ENCODE measurements around the gene ZNF846.
"Not testable (repeated sequence)": the region's sequence is repeated elsewhere in the genome, so short reads cannot be mapped to it uniquely, and the experiment has no call there.

The ZNF846 gene

GRCh38 chr19:9751446-9751845, 17.1 kb downstream of the ZNF846 start:
- Histone ChIP-seq H3K4me3 (replicated peaks; ENCODE audit: insufficient read depth, low read length) (no peak overlapping the region), H3K27me3 (ENCODE audit: insufficient read depth, poor library complexity, severe bottlenecking) (no peaks in the 10 kb centered on the region), H3K27ac (replicated peaks) (no peak overlapping the region)
- DNase-seq (ENCODE audit: low read depth in 1 of 2, low spot score in 1 of 2), result no peak
- TF ChIP-seq, protein P1, sequence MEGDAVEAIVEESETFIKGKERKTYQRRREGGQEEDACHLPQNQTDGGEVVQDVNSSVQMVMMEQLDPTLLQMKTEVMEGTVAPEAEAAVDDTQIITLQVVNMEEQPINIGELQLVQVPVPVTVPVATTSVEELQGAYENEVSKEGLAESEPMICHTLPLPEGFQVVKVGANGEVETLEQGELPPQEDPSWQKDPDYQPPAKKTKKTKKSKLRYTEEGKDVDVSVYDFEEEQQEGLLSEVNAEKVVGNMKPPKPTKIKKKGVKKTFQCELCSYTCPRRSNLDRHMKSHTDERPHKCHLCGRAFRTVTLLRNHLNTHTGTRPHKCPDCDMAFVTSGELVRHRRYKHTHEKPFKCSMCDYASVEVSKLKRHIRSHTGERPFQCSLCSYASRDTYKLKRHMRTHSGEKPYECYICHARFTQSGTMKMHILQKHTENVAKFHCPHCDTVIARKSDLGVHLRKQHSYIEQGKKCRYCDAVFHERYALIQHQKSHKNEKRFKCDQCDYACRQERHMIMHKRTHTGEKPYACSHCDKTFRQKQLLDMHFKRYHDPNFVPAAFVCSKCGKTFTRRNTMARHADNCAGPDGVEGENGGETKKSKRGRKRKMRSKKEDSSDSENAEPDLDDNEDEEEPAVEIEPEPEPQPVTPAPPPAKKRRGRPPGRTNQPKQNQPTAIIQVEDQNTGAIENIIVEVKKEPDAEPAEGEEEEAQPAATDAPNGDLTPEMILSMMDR (IDR thresholded peaks at IDR 0.05; ENCODE audit: insufficient read depth, low read length), result no peak
- TF ChIP-seq, protein P2, sequence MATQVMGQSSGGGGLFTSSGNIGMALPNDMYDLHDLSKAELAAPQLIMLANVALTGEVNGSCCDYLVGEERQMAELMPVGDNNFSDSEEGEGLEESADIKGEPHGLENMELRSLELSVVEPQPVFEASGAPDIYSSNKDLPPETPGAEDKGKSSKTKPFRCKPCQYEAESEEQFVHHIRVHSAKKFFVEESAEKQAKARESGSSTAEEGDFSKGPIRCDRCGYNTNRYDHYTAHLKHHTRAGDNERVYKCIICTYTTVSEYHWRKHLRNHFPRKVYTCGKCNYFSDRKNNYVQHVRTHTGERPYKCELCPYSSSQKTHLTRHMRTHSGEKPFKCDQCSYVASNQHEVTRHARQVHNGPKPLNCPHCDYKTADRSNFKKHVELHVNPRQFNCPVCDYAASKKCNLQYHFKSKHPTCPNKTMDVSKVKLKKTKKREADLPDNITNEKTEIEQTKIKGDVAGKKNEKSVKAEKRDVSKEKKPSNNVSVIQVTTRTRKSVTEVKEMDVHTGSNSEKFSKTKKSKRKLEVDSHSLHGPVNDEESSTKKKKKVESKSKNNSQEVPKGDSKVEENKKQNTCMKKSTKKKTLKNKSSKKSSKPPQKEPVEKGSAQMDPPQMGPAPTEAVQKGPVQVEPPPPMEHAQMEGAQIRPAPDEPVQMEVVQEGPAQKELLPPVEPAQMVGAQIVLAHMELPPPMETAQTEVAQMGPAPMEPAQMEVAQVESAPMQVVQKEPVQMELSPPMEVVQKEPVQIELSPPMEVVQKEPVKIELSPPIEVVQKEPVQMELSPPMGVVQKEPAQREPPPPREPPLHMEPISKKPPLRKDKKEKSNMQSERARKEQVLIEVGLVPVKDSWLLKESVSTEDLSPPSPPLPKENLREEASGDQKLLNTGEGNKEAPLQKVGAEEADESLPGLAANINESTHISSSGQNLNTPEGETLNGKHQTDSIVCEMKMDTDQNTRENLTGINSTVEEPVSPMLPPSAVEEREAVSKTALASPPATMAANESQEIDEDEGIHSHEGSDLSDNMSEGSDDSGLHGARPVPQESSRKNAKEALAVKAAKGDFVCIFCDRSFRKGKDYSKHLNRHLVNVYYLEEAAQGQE (IDR thresholded peaks at IDR 0.05; ENCODE audit: insufficient replicate concordance, low read depth), result no peak
- TF ChIP-seq GABPA (IDR thresholded peaks at IDR 0.05; ENCODE audit: low read depth), result no peak

- Histone ChIP-seq H3K4me3 (replicated peaks; ENCODE audit: insufficient read depth, low read length) (no peak overlapping the region), H3K27me3 (ENCODE audit: insufficient read depth, poor library complexity, severe bottlenecking) (no peaks in the 10 kb centered on the region), H3K27ac (replicated peaks) (no peak overlapping the region)
- no peak for DNase-seq (ENCODE audit: low read depth in 1 of 2, low spot score in 1 of 2)
- no peak for TF ChIP-seq SPI1 (IDR thresholded peaks at IDR 0.05; ENCODE audit: borderline replicate concordance, low read depth)
- TF ChIP-seq, protein P2 (IDR thresholded peaks at IDR 0.05; ENCODE audit: insufficient replicate concordance, low read depth), result no peak
- TF ChIP-seq, protein P1 (IDR thresholded peaks at IDR 0.05; ENCODE audit: insufficient read depth, low read length), result no peak
- no peak for TF ChIP-seq GABPA (IDR thresholded peaks at IDR 0.05; ENCODE audit: low read depth)
- TF ChIP-seq POLR2AphosphoS5 (IDR thresholded peaks at IDR 0.05; ENCODE audit: low read depth), result no peak
Observed at GRCh38 chr19:9741476-9742171, 26.9 kb downstream of the ZNF846 start.

DNA sequence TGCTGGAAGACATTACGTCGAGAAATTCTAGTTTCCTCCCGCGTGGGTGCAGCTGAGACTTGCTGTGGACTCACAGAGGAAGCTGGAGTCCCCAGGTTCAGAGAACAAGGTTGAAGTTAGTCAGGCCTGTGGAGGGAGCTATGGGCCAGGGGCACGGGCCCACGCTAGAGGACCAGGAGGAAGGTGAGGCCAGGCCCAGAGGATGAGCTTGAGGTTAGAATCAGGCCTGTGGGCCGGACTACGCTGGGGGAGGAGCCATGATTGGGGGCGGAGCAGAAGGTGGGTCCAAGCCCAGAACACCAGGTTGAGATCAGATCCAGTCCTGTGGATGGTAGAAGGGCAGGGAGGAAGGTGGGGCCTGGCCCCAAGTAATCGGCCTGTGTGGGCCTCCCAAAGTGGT, 32.6 kb downstream of the ZNF846 start:
- Histone ChIP-seq H3K27me3 (ENCODE audit: insufficient read depth, poor library complexity, severe bottlenecking) (no peaks in the 10 kb centered on the region), H3K27ac (replicated peaks) (no peak overlapping the region), H3K4me3 (replicated peaks; ENCODE audit: insufficient read depth, low read length) (no peak overlapping the region)
- TF ChIP-seq, protein P2 (IDR thresholded peaks at IDR 0.05; ENCODE audit: insufficient replicate concordance, low read depth), result no peak
- TF ChIP-seq, protein P1 (IDR thresholded peaks at IDR 0.05; ENCODE audit: insufficient read depth, low read length), result no peak
- TF ChIP-seq GABPA (IDR thresholded peaks at IDR 0.05; ENCODE audit: low read depth), result no peak
- no peak for DNase-seq (ENCODE audit: low read depth in 1 of 2, low spot score in 1 of 2)

GRCh38 chr19:9730056-9730455, 38.5 kb downstream of the ZNF846 start:
- not testable (repeated sequence) for H3K27me3 ChIP-seq (ENCODE audit: insufficient read depth, poor library complexity, severe bottlenecking); DNase-seq (ENCODE audit: low read depth in 1 of 2, low spot score in 1 of 2); H3K4me3 ChIP-seq (replicated peaks; ENCODE audit: insufficient read depth, low read length); H3K27ac ChIP-seq (replicated peaks)

All from HL-60 (cell line).